GM15510 (cell line): ENCODE measurements around the gene ZNF148.

Experiments used
- POLR2A ChIP-seq: IDR thresholded peaks from 3 replicates; pipeline ENCODE4 v1.6.1; 2011; ENCODE audit warnings: borderline replicate concordance; ENCODE audit not compliant: insufficient read length; ENCODE audit errors: extremely low read depth

The ZNF148 gene

DNA sequence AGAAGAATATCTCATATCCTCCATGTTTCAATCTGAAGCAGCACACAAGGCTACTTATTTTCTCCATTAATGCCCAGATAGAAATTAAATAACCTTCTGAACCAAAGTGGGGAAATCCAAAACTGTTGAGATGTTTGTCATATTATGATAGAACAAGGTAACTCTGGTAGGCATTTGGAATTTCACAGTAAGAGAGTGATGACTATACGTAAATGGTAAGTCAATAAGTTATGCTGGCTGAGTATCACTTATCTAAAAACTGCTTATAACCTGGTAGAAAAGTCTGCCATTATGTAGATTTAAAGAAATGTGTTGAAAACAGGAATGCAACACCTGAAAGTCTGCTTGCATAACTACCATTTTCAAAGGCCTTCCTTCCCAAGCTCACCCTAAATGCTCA is 145.4 kb downstream of the ZNF148 start:
- no peak for TF ChIP-seq POLR2A

- TF ChIP-seq POLR2A, result no peak
Observed at GRCh38 chr3:125229168-125229567, 146.0 kb downstream of the ZNF148 start.

- TF ChIP-seq POLR2A, result no peak
Observed at GRCh38 chr3:125221831-125222230, 153.3 kb downstream of the ZNF148 start.

- TF ChIP-seq POLR2A, result no peak
Observed at GRCh38 chr3:125220727-125221429, 154.2 kb downstream of the ZNF148 start.

DNA sequence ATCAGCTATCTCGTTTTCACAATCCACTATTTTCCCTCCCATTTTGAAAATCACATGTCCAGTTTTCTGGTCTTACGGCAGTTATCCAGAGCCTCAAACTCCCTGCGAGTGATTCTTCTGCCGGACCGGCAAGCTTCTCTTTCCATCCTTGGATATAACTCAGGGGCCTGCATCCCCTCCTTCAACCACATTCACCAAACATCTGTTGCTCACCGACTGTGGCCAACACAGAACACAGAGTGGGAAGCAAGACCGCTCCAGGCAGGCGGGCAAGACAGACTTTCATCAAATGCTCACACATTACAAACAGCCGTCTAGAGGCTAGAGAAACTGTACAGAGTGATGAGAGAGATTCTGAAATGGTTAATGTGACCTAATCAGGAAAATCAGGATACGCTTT is 154.9 kb downstream of the ZNF148 start:
- TF ChIP-seq POLR2A, result no peak

- TF ChIP-seq POLR2A, result no peak
Observed at GRCh38 chr3:125219261-125219701, 155.8 kb downstream of the ZNF148 start.

DNA sequence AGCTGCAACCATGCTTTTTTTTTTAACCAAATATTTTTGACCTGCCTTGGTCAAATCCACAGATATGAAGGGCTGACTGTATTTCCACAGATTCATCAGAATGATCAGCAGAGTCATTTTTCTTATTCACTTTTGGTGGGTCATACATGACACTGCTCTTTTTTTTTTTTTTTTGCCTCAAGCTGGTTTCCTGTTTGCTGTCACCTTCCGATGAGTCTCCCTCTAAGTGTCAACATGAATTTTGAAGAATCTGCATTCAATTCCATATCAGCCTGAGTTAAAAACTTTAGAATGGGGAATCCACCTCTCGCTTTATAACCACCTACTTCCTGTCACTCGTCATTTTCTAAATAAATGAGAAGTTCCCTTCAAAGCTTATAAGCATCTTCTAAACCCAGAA is 160.4 kb downstream of the ZNF148 start:
- no peak for TF ChIP-seq POLR2A

DNA sequence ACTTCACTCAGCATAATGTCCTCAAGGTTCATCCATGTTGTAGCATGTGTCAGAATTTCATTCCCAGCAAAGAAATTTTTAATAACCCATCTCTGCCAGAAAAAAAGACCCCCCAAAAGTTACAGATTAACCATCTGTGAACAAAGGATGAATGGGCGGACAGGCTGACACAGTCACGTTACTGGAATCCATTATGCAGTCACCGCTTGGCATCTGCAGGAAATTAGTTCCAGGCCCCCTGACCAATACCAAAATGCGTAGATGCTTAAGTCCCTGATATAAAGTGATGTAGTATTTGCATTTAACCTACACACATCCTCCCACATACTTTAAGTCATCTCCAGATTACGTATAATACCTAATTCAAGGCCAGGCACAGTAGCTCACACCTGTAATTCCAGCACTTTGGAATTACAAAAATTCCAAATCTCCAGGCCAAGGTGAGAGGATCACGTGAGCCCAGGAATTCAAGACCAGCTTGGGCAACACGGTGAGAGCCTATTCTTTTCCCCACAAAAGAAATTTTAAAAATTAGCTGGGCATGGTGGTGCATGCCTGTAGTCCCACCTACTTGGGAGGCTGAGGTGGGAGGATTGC is 161.1 kb downstream of the ZNF148 start:
- TF ChIP-seq POLR2A, result no peak

- no peak for TF ChIP-seq POLR2A
Observed at GRCh38 chr3:125213364-125213755, 161.8 kb downstream of the ZNF148 start.

DNA sequence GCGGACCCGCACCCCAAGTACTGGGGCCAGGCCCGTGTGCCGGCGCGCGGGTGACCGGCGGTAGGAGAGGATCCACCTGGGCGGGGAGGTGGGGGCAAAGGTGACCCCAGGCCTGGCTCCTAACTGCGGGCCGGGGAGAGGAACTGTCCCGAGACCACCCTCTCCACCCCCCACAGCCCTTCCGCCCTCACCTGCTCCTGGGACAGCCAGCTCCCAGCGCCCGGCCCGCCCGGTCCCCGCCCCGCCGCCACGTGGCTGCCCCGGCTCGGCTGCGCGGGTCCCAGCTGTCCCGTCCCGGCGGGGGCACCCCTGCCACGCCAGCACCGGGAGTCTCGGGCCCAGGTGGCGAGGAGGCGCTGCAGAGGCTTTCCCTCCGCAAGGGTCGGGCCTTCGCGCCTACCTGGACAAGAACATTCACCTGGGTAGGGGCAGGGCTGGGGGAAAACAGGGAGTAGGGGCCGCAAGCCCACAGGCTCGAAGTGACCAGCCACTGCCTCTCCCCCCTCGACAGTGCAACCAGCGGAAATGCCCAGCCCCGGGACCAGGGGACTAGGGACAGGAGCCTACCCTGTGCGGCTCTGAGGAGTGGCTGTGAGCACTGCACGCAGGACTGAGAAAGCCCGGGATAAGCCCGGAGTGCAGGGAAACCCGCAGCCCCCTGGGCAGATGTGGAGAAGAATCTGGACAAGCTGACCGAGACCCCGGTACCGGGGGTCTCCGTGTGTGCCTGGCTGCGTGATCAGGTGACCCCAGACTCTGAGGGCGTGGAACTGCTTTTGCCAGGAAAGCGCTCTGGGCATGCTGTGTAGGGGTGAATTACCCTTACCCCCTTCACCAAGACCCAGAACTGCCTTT is 162.4 kb downstream of the ZNF148 start, which contains the start of gene SLC12A8:
Gene SLC12A8, minus strand, starts transcription at position 240 of the 855 bp plus-strand sequence. CDS start 1,399 bp downstream, outside the sequence.
- no peak for TF ChIP-seq POLR2A

GRCh38 chr3:125212091-125212508 is 163.0 kb downstream of the ZNF148 start:
- TF ChIP-seq POLR2A, result no peak

- no peak for TF ChIP-seq POLR2A
Observed at GRCh38 chr3:125211523-125212090, 163.5 kb downstream of the ZNF148 start.

DNA sequence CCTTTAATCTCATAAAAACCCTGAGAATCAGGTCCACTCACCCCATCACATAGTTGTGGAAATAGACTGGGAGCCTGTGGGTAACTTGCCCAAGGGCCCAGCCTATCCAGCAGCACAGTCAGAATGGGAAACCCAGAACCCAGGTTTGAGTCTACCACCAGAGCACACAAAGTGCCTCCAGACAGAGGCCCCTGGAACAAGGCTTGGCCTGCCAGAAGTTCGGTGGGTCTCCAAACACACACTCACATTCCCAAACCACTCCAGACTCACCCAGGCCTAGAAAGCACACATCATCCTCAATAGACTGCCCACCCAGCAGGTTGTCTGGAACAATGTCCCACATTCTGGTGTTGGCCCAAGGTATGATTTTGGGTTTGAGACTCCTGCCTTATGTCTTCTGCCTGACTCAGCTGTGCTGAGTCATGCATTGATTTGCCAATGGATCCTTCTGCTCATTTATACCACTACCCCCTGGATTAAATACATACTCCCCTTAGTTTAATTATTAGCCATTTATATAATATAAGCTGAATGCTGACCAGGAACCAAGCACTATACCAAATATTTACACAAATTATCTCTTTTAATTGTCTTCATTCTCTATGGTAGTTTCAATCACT is 167.1 kb downstream of the ZNF148 start:
- no peak for TF ChIP-seq POLR2A

DNA sequence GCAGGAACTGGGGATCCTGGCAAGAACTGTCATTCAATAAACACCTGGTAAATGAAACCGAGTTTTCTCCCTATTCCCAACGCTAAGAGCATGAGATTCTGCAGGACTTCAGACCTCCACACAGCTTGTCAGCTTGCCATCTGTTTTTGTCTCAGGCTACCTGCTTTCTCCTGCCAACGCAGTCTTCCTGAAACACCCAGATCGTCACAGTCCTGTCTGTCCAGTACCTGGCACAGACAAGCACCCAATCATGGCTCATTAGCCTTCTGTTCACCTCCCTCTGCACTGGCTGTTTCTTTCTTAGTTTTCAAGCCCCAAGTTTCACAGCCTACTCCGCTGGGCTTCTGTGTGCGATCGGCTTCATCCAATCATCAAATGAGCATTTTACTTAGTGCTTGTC is 167.6 kb downstream of the ZNF148 start:
- no peak for TF ChIP-seq POLR2A
